WTC11 (cell line): ENCODE data around the gene ERLEC1. TPM values are rescaled to one million over a fixed set of nuclear protein-coding genes. Genes with fewer than 3 reads are reported as not detected.

Experiments
- ATAC-seq: fragments of 200-7000 bp; cut with Tn5 transposase; 2 replicates; pipeline ENCODE4 v1.10.0; 2021; ENCODE audit warnings: mild to moderate bottlenecking, moderate library complexity
- CTCF ChIA-PET: fragments of 300-600 bp; sonication (Branson Sonifier 250); formaldehyde crosslinking; loops from one replicate; lab custom pipeline; 2021; ENCODE audit warnings: antibody characterized with exemption; lab: Charles Lee
- POLR2A ChIA-PET: fragments of 350-600 bp; sonication (Branson Sonifier 250); formaldehyde crosslinking; loops from one replicate; lab custom pipeline; 2021; ENCODE audit warnings: antibody characterized with exemption; lab: Charles Lee
- DNase-seq: peaks from one replicate; pipeline ENCODE4 v3.0.0; 2021; ENCODE audit warnings: low spot score
- H3K27ac Mint-ChIP-seq: 2 replicates; pipeline ENCODE4 v1.8.0; 2021; ENCODE audit warnings: mixed read lengths
- H3K27me3 Mint-ChIP-seq: 2 replicates; pipeline ENCODE4 v1.8.0; 2021; ENCODE audit warnings: low read depth, mild to moderate bottlenecking, moderate library complexity, mixed read lengths
- H3K36me3 Mint-ChIP-seq: 2 replicates; pipeline ENCODE4 v1.8.0; 2021; ENCODE audit warnings: mixed read lengths
- H3K4me1 Mint-ChIP-seq: 2 replicates; pipeline ENCODE4 v1.8.0; 2022; ENCODE audit warnings: mixed read lengths
- H3K4me3 Mint-ChIP-seq: 2 replicates; pipeline ENCODE4 v1.8.0; 2021; ENCODE audit warnings: mild to moderate bottlenecking, moderate library complexity, mixed read lengths
- H3K9me3 Mint-ChIP-seq: 2 replicates; pipeline ENCODE4 v1.8.0; 2021; ENCODE audit warnings: mixed read lengths
- CBFB ChIP-seq: sonication (generic); formaldehyde crosslinking; IDR thresholded peaks from 2 replicates; pipeline ENCODE4 v1.8.1; 2022; ENCODE audit warnings: mild to moderate bottlenecking, low read depth, missing genetic modification reagents
- FOXP4 ChIP-seq: sonication (generic); formaldehyde crosslinking; IDR thresholded peaks from 2 replicates; pipeline ENCODE4 v1.8.0; 2022; ENCODE audit warnings: mild to moderate bottlenecking, missing genetic modification reagents
- IRF2 ChIP-seq: sonication (generic); formaldehyde crosslinking; IDR thresholded peaks from 2 replicates; pipeline ENCODE4 v1.8.0; 2022; ENCODE audit warnings: low read depth, missing genetic modification reagents, borderline replicate concordance
- NR3C1 ChIP-seq: sonication (generic); formaldehyde crosslinking; conservative IDR thresholded peaks from 2 replicates; pipeline ENCODE4 v1.8.1; 2023; ENCODE audit warnings: low read depth, mild to moderate bottlenecking, missing genetic modification reagents
- SOX15 ChIP-seq: fragments of 250-450 bp; sonication (Bioruptor Pico); IDR thresholded peaks from 2 replicates; pipeline ENCODE4 v1.9.0; 2021; ENCODE audit warnings: mild to moderate bottlenecking
- TEAD1 ChIP-seq: sonication (generic); formaldehyde crosslinking; IDR thresholded peaks from 2 replicates; pipeline ENCODE4 v1.8.0; 2022; ENCODE audit warnings: mild to moderate bottlenecking, missing genetic modification reagents
- TP53 ChIP-seq: sonication (generic); formaldehyde crosslinking; IDR thresholded peaks from 2 replicates; pipeline ENCODE4 v1.8.1; 2023; ENCODE audit warnings: mild to moderate bottlenecking, missing genetic modification reagents
- ZNF138 ChIP-seq: sonication (generic); formaldehyde crosslinking; conservative IDR thresholded peaks from 2 replicates; pipeline ENCODE4 v1.8.1; 2022; ENCODE audit warnings: mild to moderate bottlenecking, moderate library complexity, missing genetic modification reagents
- ZNF219 ChIP-seq: sonication (generic); formaldehyde crosslinking; IDR thresholded peaks from 2 replicates; pipeline ENCODE4 v1.8.0; 2023; ENCODE audit warnings: missing genetic modification reagents, mild to moderate bottlenecking, borderline replicate concordance
- ZNF317 ChIP-seq: sonication (generic); formaldehyde crosslinking; IDR thresholded peaks from 2 replicates; pipeline ENCODE4 v1.8.1; 2023; ENCODE audit warnings: low read depth, mild to moderate bottlenecking, moderate library complexity, missing genetic modification reagents, borderline replicate concordance
- total RNA-seq: library from RNA; stranded (reverse); gene quantifications from 3 replicates; pipeline ENCODE4 v1.2.3, GENCODE V29; 2021
- TF ChIP-seq, protein P1 (sequence below): sonication (generic); formaldehyde crosslinking; IDR thresholded peaks from 2 replicates; pipeline ENCODE4 v1.8.1; 2023; ENCODE audit warnings: mild to moderate bottlenecking, moderate library complexity, missing genetic modification reagents
- TF ChIP-seq, protein P2 (sequence below): sonication (generic); formaldehyde crosslinking; IDR thresholded peaks from 2 replicates; pipeline ENCODE4 v1.8.0; 2023; ENCODE audit warnings: missing genetic modification reagents, mild to moderate bottlenecking, borderline replicate concordance
- TF ChIP-seq, protein P3 (sequence below): fragments of 250-450 bp; sonication (Bioruptor Pico); IDR thresholded peaks from 2 replicates; pipeline ENCODE4 v1.9.0; 2021; ENCODE audit warnings: mild to moderate bottlenecking, borderline replicate concordance

The ERLEC1 gene
- total RNA-seq, 1 experiment from 2014 or later = 26.5 TPM

DNA sequence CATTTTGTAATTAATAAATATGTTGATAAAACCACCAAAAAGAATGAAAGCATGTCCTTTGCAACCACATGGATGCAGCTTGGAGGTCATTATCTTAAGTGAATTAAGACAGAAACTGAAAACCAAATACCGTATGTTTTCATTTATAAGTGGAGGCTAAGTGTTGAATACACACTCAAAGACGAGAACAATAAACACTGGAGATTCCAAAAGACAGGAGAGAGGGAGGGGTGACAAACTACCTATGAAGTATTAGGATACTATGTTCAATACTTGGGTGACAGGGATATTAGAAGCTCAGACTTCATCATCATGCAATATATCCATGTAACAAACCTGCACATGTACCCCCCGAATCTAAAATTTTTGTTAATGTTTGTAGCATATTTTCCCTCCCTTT lies 7.0 kb downstream of the ERLEC1 start:
- no peak for ATAC-seq
- CTCF ChIA-PET = no interaction called here
- DNase-seq = no peak
- H3K36me3 Mint-ChIP-seq = peaks cover 14% of the 10 kb centered on the region
- no peak overlapping the region for H3K27ac Mint-ChIP-seq
- TF ChIP-seq ZNF317 (CRISPR knock-in tag) = no peak
- TF ChIP-seq, protein P1, sequence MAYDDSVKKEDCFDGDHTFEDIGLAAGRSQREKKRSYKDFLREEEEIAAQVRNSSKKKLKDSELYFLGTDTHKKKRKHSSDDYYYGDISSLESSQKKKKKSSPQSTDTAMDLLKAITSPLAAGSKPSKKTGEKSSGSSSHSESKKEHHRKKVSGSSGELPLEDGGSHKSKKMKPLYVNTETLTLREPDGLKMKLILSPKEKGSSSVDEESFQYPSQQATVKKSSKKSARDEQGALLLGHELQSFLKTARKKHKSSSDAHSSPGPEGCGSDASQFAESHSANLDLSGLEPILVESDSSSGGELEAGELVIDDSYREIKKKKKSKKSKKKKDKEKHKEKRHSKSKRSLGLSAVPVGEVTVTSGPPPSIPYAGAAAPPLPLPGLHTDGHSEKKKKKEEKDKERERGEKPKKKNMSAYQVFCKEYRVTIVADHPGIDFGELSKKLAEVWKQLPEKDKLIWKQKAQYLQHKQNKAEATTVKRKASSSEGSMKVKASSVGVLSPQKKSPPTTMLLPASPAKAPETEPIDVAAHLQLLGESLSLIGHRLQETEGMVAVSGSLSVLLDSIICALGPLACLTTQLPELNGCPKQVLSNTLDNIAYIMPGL (CRISPR knock-in tag) = no peak
- no peak for TF ChIP-seq TEAD1 (CRISPR knock-in tag)
- no peak for TF ChIP-seq ZNF138 (CRISPR knock-in tag)
- TF ChIP-seq, protein P2, sequence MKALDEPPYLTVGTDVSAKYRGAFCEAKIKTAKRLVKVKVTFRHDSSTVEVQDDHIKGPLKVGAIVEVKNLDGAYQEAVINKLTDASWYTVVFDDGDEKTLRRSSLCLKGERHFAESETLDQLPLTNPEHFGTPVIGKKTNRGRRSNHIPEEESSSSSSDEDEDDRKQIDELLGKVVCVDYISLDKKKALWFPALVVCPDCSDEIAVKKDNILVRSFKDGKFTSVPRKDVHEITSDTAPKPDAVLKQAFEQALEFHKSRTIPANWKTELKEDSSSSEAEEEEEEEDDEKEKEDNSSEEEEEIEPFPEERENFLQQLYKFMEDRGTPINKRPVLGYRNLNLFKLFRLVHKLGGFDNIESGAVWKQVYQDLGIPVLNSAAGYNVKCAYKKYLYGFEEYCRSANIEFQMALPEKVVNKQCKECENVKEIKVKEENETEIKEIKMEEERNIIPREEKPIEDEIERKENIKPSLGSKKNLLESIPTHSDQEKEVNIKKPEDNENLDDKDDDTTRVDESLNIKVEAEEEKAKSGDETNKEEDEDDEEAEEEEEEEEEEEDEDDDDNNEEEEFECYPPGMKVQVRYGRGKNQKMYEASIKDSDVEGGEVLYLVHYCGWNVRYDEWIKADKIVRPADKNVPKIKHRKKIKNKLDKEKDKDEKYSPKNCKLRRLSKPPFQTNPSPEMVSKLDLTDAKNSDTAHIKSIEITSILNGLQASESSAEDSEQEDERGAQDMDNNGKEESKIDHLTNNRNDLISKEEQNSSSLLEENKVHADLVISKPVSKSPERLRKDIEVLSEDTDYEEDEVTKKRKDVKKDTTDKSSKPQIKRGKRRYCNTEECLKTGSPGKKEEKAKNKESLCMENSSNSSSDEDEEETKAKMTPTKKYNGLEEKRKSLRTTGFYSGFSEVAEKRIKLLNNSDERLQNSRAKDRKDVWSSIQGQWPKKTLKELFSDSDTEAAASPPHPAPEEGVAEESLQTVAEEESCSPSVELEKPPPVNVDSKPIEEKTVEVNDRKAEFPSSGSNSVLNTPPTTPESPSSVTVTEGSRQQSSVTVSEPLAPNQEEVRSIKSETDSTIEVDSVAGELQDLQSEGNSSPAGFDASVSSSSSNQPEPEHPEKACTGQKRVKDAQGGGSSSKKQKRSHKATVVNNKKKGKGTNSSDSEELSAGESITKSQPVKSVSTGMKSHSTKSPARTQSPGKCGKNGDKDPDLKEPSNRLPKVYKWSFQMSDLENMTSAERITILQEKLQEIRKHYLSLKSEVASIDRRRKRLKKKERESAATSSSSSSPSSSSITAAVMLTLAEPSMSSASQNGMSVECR (CRISPR knock-in tag) = no peak
- no peak for TF ChIP-seq CBFB
- TF ChIP-seq NR3C1 = no peak
- TF ChIP-seq, all 79 proteins: peak for 0
- H3K9me3 Mint-ChIP-seq = no peaks in the 10 kb centered on the region
- H3K4me1 Mint-ChIP-seq = no peaks in the 10 kb centered on the region
- POLR2A ChIA-PET = no interaction called here
- H3K4me3 Mint-ChIP-seq = no peak overlapping the region
- H3K27me3 Mint-ChIP-seq = no peaks in the 10 kb centered on the region

DNA sequence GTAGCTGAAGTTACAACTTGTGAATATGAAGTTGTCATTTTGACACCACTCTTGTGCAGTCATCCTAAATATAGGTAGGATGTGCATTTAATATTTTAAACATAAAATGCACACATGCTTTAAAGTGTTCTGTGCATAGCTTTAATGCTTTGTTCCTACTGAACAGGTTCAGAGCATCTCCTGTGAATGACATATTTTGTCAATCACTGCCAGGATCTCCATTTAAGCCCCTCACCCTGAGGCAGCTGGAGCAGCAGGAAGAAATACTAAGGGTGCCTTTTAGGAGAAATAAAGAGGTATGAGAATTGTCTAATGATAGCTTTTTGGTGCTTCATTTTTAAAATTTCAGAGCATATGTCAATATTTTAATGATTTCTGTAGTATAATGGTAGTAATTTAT lies 14.7 kb downstream of the ERLEC1 start:
- ATAC-seq = no peak
- no peak for DNase-seq
- TF ChIP-seq IRF2 (CRISPR knock-in tag) = no peak
- no peak for TF ChIP-seq TP53 (CRISPR knock-in tag)
- TF ChIP-seq FOXP4 (CRISPR knock-in tag) = no peak
- TF ChIP-seq, protein P3, sequence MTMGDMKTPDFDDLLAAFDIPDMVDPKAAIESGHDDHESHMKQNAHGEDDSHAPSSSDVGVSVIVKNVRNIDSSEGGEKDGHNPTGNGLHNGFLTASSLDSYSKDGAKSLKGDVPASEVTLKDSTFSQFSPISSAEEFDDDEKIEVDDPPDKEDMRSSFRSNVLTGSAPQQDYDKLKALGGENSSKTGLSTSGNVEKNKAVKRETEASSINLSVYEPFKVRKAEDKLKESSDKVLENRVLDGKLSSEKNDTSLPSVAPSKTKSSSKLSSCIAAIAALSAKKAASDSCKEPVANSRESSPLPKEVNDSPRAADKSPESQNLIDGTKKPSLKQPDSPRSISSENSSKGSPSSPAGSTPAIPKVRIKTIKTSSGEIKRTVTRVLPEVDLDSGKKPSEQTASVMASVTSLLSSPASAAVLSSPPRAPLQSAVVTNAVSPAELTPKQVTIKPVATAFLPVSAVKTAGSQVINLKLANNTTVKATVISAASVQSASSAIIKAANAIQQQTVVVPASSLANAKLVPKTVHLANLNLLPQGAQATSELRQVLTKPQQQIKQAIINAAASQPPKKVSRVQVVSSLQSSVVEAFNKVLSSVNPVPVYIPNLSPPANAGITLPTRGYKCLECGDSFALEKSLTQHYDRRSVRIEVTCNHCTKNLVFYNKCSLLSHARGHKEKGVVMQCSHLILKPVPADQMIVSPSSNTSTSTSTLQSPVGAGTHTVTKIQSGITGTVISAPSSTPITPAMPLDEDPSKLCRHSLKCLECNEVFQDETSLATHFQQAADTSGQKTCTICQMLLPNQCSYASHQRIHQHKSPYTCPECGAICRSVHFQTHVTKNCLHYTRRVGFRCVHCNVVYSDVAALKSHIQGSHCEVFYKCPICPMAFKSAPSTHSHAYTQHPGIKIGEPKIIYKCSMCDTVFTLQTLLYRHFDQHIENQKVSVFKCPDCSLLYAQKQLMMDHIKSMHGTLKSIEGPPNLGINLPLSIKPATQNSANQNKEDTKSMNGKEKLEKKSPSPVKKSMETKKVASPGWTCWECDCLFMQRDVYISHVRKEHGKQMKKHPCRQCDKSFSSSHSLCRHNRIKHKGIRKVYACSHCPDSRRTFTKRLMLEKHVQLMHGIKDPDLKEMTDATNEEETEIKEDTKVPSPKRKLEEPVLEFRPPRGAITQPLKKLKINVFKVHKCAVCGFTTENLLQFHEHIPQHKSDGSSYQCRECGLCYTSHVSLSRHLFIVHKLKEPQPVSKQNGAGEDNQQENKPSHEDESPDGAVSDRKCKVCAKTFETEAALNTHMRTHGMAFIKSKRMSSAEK (CRISPR knock-in tag) = no peak
- TF ChIP-seq ZNF219 = no peak
- TF ChIP-seq, protein P1 (CRISPR knock-in tag) = no peak
- TF ChIP-seq SOX15 = no peak
- Mint-ChIP-seq H3K4me1 (no peaks in the 10 kb centered on the region), H3K27ac (no peak overlapping the region), H3K36me3 (peaks cover 19% of the 10 kb centered on the region), H3K9me3 (no peaks in the 10 kb centered on the region), H3K4me3 (no peak overlapping the region), H3K27me3 (no peaks in the 10 kb centered on the region)
- POLR2A ChIA-PET = no interaction called here
- CTCF ChIA-PET = no interaction called here
